ENCODE measurements around the gene ZC3H15. TPM values are rescaled to one million over a fixed set of nuclear protein-coding genes. Genes with fewer than 3 reads are reported as not detected.
A peak's percentile ranks its signal among the peaks of the same experiment; 100 is the strongest.

Gene ZC3H15
- total RNA-seq (2021) (60.0 to 60.9 TPM (median 60.5 TPM) in 3 replicates), Bru-seq, nascent RNA (percentile 96 among the genes with signal in this experiment)
- long read RNA-seq, experiment 1, transcript ZC3H15-201 (10 exons, 2,138 nt), result major isoform, 319 of 369 reads
- long read RNA-seq, experiment 1, partial matches to known transcripts, result 11 of 369 reads
- long read RNA-seq, experiment 1, other reads (novel, unspliced or antisense), result 37 of 369 reads
- long read RNA-seq, experiment 2, transcript ZC3H15-209 (4 exons, 881 nt), result minor isoform, 6 of 102 reads
- long read RNA-seq, experiment 2, transcript ZC3H15-201 (10 exons, 2,138 nt), result major isoform, 58 of 102 reads
- long read RNA-seq, experiment 2, partial matches to known transcripts, result 28 of 102 reads
- long read RNA-seq, experiment 2, other reads (novel, unspliced or antisense), result 10 of 102 reads
- long read RNA-seq, experiment 3, transcript ZC3H15-201 (10 exons, 2,138 nt), result major isoform, 326 of 431 reads
- long read RNA-seq, experiment 3, transcript ZC3H15-209 (4 exons, 881 nt), result minor isoform, 6 of 431 reads
- long read RNA-seq, experiment 3, partial matches to known transcripts, result 67 of 431 reads
- long read RNA-seq, experiment 3, other reads (novel, unspliced or antisense), result 32 of 431 reads

- ChIA-PET POLR2A (interaction anchor here (0.7 to 2.4 kb wide), 5 partner anchors 24 to 1195 kb away, joined by 3 to 16 read pairs (median 3); partner anchors contain the start of genes FAM171B and ITGAV), CTCF (interaction anchor here (0.5 to 1.3 kb wide), 4 partner anchors 25 to 747 kb away, joined by 3 to 5 read pairs (median 4); partner anchors contain the start of gene FSIP2)
- H3K4me3 Mint-ChIP-seq, result peak within 1 kb of the TSS; percentile 99
- DNase-seq (ENCODE audit: low spot score) (peak; percentile 92), ATAC-seq (peak; percentile 91)
- H3K27me3 Mint-ChIP-seq (ENCODE audit: low read depth), result no peaks in the 10 kb centered on the region; the same call in 1 of the 2 replicates
- no peaks in the 10 kb centered on the region for H3K36me3 Mint-ChIP-seq
- H3K27ac Mint-ChIP-seq, result peak within 1 kb of the TSS; percentile 99
- H3K9me3 Mint-ChIP-seq, result no peaks in the 10 kb centered on the region
- H3K4me1 Mint-ChIP-seq, result peaks cover 44% of the 10 kb centered on the region
- TF ChIP-seq NFE2L1 (CRISPR knock-in tag; IDR thresholded peaks at IDR 0.05) (peak; percentile 78), ZNF317 (CRISPR knock-in tag; IDR thresholded peaks at IDR 0.05; ENCODE audit: borderline replicate concordance, low read depth) (no peak), IRF2 (CRISPR knock-in tag; IDR thresholded peaks at IDR 0.05; ENCODE audit: borderline replicate concordance, low read depth) (0 out of 2 replicates have a peak, but pooled peaks have one; percentile 71), SMAD3 (CRISPR knock-in tag; IDR thresholded peaks at IDR 0.05; ENCODE audit: borderline replicate concordance) (peak; percentile 50; the same call in 1 of the 2 replicates), RELA (CRISPR knock-in tag; IDR thresholded peaks at IDR 0.05; ENCODE audit: borderline replicate concordance) (no peak; the same call in 1 of the 2 replicates), HMGA2 (CRISPR knock-in tag; IDR thresholded peaks at IDR 0.05) (no peak), AR (CRISPR knock-in tag; IDR thresholded peaks at IDR 0.05) (no peak), CBFB (CRISPR knock-in tag; IDR thresholded peaks at IDR 0.05; ENCODE audit: low read depth) (no peak), USF2 (CRISPR knock-in tag; IDR thresholded peaks at IDR 0.05) (peak; percentile 75), FOXP1 (CRISPR knock-in tag; IDR thresholded peaks at IDR 0.05; ENCODE audit: borderline replicate concordance) (peak; percentile 76), ATF6 (CRISPR knock-in tag; IDR thresholded peaks at IDR 0.05) (no peak), FOXK1 (CRISPR knock-in tag; IDR thresholded peaks at IDR 0.05) (peak; percentile 86), KAT7 (CRISPR knock-in tag; IDR thresholded peaks at IDR 0.05; ENCODE audit: borderline replicate concordance) (no peak), EMX1 (CRISPR knock-in tag; IDR thresholded peaks at IDR 0.05) (no peak), NFYB (CRISPR knock-in tag; conservative IDR thresholded peaks at IDR 0.05; ENCODE audit: low read depth) (peak; percentile 55), MXD4 (CRISPR knock-in tag; IDR thresholded peaks at IDR 0.05; ENCODE audit: borderline replicate concordance) (no peak), USF1 (CRISPR knock-in tag; IDR thresholded peaks at IDR 0.05) (peak; percentile 83), TCF7 (CRISPR knock-in tag; IDR thresholded peaks at IDR 0.05; ENCODE audit: low read depth) (no peak), FOXP4 (CRISPR knock-in tag; IDR thresholded peaks at IDR 0.05) (peak; percentile 61; the same call in 1 of the 2 replicates), PREB (CRISPR knock-in tag; IDR thresholded peaks at IDR 0.05; ENCODE audit: borderline replicate concordance) (no peak), TEAD1 (CRISPR knock-in tag; IDR thresholded peaks at IDR 0.05) (peak; percentile 80; the same call in 1 of the 2 replicates), E2F4 (CRISPR knock-in tag; IDR thresholded peaks at IDR 0.05; ENCODE audit: borderline replicate concordance, low read depth) (no peak), ZNF423 (CRISPR knock-in tag; IDR thresholded peaks at IDR 0.05) (no peak)
These were observed at the start of gene ZC3H15 for GRCh38 chr2:186485871-186486650. ZC3H15 (plus strand) TSS chr2:186486260; CDS start chr2:186486383, 123 bp downstream.
